SK-N-SH (cell line): ENCODE results near the gene ATF4. TPM values are rescaled to one million over a fixed set of nuclear protein-coding genes. Genes with fewer than 3 reads are reported as not detected.
A peak's percentile ranks its signal among the peaks of the same experiment; 100 is the strongest.

ENCODE experiments used
- CTCF ChIA-PET: fragments of 300-600, 350-600 bp; formaldehyde crosslinking; extraction: SDS; loops from one replicate; lab custom pipeline; 2021; lab: Yijun Ruan, JAX
- POLR2A ChIA-PET: fragments of 350-600 bp; sonication (Branson Sonifier 250); formaldehyde crosslinking; extraction: SDS; loops from one replicate; lab custom pipeline; 2020; ENCODE audit warnings: antibody characterized with exemption, inconsistent platforms; lab: Yijun Ruan, JAX
- DNase-seq: peaks from one replicate; pipeline ENCODE4 v3.0.0; 2012
- H2AFZ ChIP-seq: fragments of 200-600 bp; sonication (generic); 2 replicates; pipeline ENCODE4 v1.8.1; 2016; ENCODE audit warnings: antibody characterized with exemption, mild to moderate bottlenecking, low read depth
- H3F3A ChIP-seq: fragments of 200-600 bp; sonication (generic); replicated peaks from 2 replicates; pipeline ENCODE3; 2016; ENCODE audit warnings: antibody characterized with exemption, mild to moderate bottlenecking; ENCODE audit not compliant: insufficient read depth
- H3K27ac ChIP-seq, 2 experiments: fragments of 200-500 bp in 1 of 2; fragments of 200-600 bp in 1 of 2; sonication (Bioruptor generic) in 1 of 2; sonication (generic), shearing (Covaris generic) in 1 of 2; 2 replicates each; pipeline versions ENCODE4 v1.5.1 to v1.6.1; 2014 to 2016; ENCODE audit warnings: low read depth in 2 of 2, inconsistent platforms in 1 of 2, low read length in 1 of 2, mild to moderate bottlenecking in 1 of 2, mixed read lengths in 1 of 2
- H3K27me3 ChIP-seq: fragments of 200-600 bp; sonication (generic), shearing (Covaris generic); 2 replicates; pipeline ENCODE4 v1.6.1; 2016; ENCODE audit warnings: mixed run types; ENCODE audit not compliant: insufficient read depth
- H3K36me3 ChIP-seq, 2 experiments: fragments of 200-500 bp in 1 of 2; fragments of 200-600 bp in 1 of 2; sonication (Bioruptor generic) in 1 of 2; sonication (generic) in 1 of 2; replicated peaks in 1 of 2; 2 replicates each; pipeline versions ENCODE3 to v1.5.1; 2014 to 2016; ENCODE audit warnings: low read length in 1 of 2, mild to moderate bottlenecking in 1 of 2; ENCODE audit not compliant: insufficient read depth in 2 of 2, control insufficient read depth in 1 of 2
- H3K4me1 ChIP-seq, 2 experiments: fragments of 200-500 bp in 1 of 2; fragments of 200-600 bp in 1 of 2; sonication (Bioruptor generic) in 1 of 2; sonication (generic), shearing (Covaris generic) in 1 of 2; 2 replicates each; pipeline versions ENCODE4 v1.5.1 to v1.6.1; 2014 to 2016; ENCODE audit warnings: low read depth in 1 of 2, low read length in 1 of 2, mixed run types in 1 of 2; ENCODE audit not compliant: insufficient read depth in 2 of 2, control insufficient read depth in 1 of 2
- H3K4me2 ChIP-seq: fragments of 200-600 bp; sonication (generic), shearing (Covaris generic); 2 replicates; pipeline ENCODE4 v1.6.1; 2017; ENCODE audit warnings: mixed run types
- H3K4me3 ChIP-seq, 2 experiments: fragments of 200-500 bp in 1 of 2; fragments of 200-600 bp in 1 of 2; sonication (Bioruptor generic) in 1 of 2; sonication (generic), shearing (Covaris generic) in 1 of 2; 2 replicates each; pipeline versions ENCODE4 v1.5.1 to v1.8.1; 2014 to 2016; ENCODE audit warnings: low read depth in 2 of 2, inconsistent platforms in 1 of 2, low read length in 1 of 2, mild to moderate bottlenecking in 1 of 2, mixed read lengths in 1 of 2, moderate library complexity in 1 of 2
- H3K79me2 ChIP-seq: fragments of 200-600 bp; sonication (generic); 2 replicates; pipeline ENCODE4 v1.8.1; 2017; ENCODE audit warnings: mild to moderate bottlenecking; ENCODE audit not compliant: insufficient read depth
- H3K9ac ChIP-seq: fragments of 200-600 bp; sonication (generic); 2 replicates; pipeline ENCODE4 v1.6.1; 2017; ENCODE audit warnings: mixed run types
- H3K9me2 ChIP-seq: fragments of 200-600 bp; sonication (generic); 2 replicates; pipeline ENCODE4 v1.6.1; 2017; ENCODE audit warnings: mixed run types
- H3K9me3 ChIP-seq: fragments of 200-600 bp; sonication (generic); 2 replicates; pipeline ENCODE4 v1.6.1; 2017; ENCODE audit warnings: mixed run types, mild to moderate bottlenecking, moderate library complexity
- H4K20me1 ChIP-seq: fragments of 200-600 bp; sonication (generic); 2 replicates; pipeline ENCODE4 v1.6.1; 2017; ENCODE audit warnings: mild to moderate bottlenecking, mixed run types; ENCODE audit not compliant: insufficient read depth
- CHD2 ChIP-seq: fragments of 150-350 bp; IDR thresholded peaks from 2 replicates; pipeline ENCODE4 v1.6.1; 2018; ENCODE audit warnings: low read length; ENCODE audit not compliant: partially characterized antibody
- EP300 ChIP-seq, 2 experiments: IDR thresholded peaks; 2 replicates each; pipeline versions ENCODE4 v1.4.0 to v1.6.1; 2012; ENCODE audit warnings: borderline replicate concordance in 1 of 2, low read depth in 1 of 2, low read length in 1 of 2
- EZH2phosphoT487 ChIP-seq: fragments of 200-600 bp; sonication (generic); IDR thresholded peaks from 2 replicates; pipeline ENCODE4 v1.6.1; 2017; ENCODE audit warnings: low read depth, mixed run types, mild to moderate bottlenecking, antibody characterized with exemption, moderate library complexity, borderline replicate concordance
- FOSL2 ChIP-seq: IDR thresholded peaks from 2 replicates; pipeline ENCODE4 v1.4.0; 2012; ENCODE audit warnings: low read depth, mild to moderate bottlenecking, moderate library complexity, borderline replicate concordance
- FOXJ3 ChIP-seq: sonication (generic); formaldehyde crosslinking; IDR thresholded peaks from 2 replicates; pipeline ENCODE4 v1.5.1; 2020; ENCODE audit warnings: mild to moderate bottlenecking, missing genetic modification reagents
- FOXM1 ChIP-seq: IDR thresholded peaks from 2 replicates; pipeline ENCODE4 v1.4.0; 2012; ENCODE audit warnings: low read depth, mild to moderate bottlenecking
- GABPA ChIP-seq: IDR thresholded peaks from 2 replicates; pipeline ENCODE4 v1.4.0; 2012; ENCODE audit warnings: low read depth, mild to moderate bottlenecking
- GATA2 ChIP-seq: sonication (generic); formaldehyde crosslinking; IDR thresholded peaks from 2 replicates; pipeline ENCODE4 v1.5.0; 2020; ENCODE audit warnings: mild to moderate bottlenecking, missing genetic modification reagents
- JUND ChIP-seq: IDR thresholded peaks from 2 replicates; pipeline ENCODE4 v1.4.0; 2012
- MEF2A ChIP-seq: IDR thresholded peaks from 2 replicates; pipeline ENCODE4 v1.4.0; 2012; ENCODE audit warnings: low read depth, borderline replicate concordance
- NFIC ChIP-seq: IDR thresholded peaks from 2 replicates; pipeline ENCODE4 v1.4.0; 2012; ENCODE audit warnings: borderline replicate concordance
- NRF1 ChIP-seq: IDR thresholded peaks from 2 replicates; pipeline ENCODE4 v1.6.1; 2012; ENCODE audit warnings: low read depth, mild to moderate bottlenecking, low read length
- POLR2AphosphoS5 ChIP-seq: IDR thresholded peaks from 2 replicates; pipeline ENCODE4 v1.6.1; 2012; ENCODE audit warnings: low read depth, low read length
- RAD21 ChIP-seq: IDR thresholded peaks from 2 replicates; pipeline ENCODE4 v1.6.1; 2012; ENCODE audit warnings: mild to moderate bottlenecking, low read length
- RCOR1 ChIP-seq: fragments of 150-350 bp; IDR thresholded peaks from 2 replicates; pipeline ENCODE4 v1.6.1; 2017; ENCODE audit warnings: antibody characterized with exemption, low read length
- RFX5 ChIP-seq: IDR thresholded peaks from 2 replicates; pipeline ENCODE4 v1.6.1; 2012; ENCODE audit warnings: mild to moderate bottlenecking, improper control_type of control experiment, low read length
- RXRA ChIP-seq: IDR thresholded peaks from 2 replicates; pipeline ENCODE4 v1.4.0; 2012; ENCODE audit warnings: low read depth, mild to moderate bottlenecking, borderline replicate concordance
- SIN3A ChIP-seq: IDR thresholded peaks from 2 replicates; pipeline ENCODE4 v1.6.1; 2012; ENCODE audit warnings: low read depth, mild to moderate bottlenecking, low read length, moderate library complexity, borderline replicate concordance
- TAF1 ChIP-seq: IDR thresholded peaks from 2 replicates; pipeline ENCODE4 v1.6.1; 2012; ENCODE audit warnings: low read depth, mild to moderate bottlenecking, low read length, moderate library complexity, borderline replicate concordance
- TCF12 ChIP-seq: IDR thresholded peaks from 2 replicates; pipeline ENCODE4 v1.4.0; 2012
- TEAD4 ChIP-seq: IDR thresholded peaks from 2 replicates; pipeline ENCODE4 v1.4.0; 2012; ENCODE audit warnings: mild to moderate bottlenecking, borderline replicate concordance; ENCODE audit not compliant: insufficient read depth
- YY1 ChIP-seq: IDR thresholded peaks from 2 replicates; pipeline ENCODE4 v1.4.0; 2012; ENCODE audit warnings: low read depth, mild to moderate bottlenecking
- WGBS: methylation state at CpG from one replicate; pipeline ENCODE4 v1.1.6; 2017; ENCODE audit warnings: low lambda C conversion rate; 5-methylcytosine and 5-hydroxymethylcytosine counted together
- polyA plus RNA-seq, 3 experiments: library from polyadenylated mRNA; depleted of rRNA; stranded (reverse); fragments of >200 nt; gene quantifications; 2 replicates each; pipeline ENCODE4 v1.2.3, GENCODE V29; 2012
- TF ChIP-seq, protein P1 (sequence below): IDR thresholded peaks from 2 replicates; pipeline ENCODE4 v1.4.0; 2012; ENCODE audit warnings: low read depth
- TF ChIP-seq, protein P2 (sequence below): fragments of 150-350 bp; IDR thresholded peaks from 2 replicates; pipeline ENCODE4 v1.6.1; 2016; ENCODE audit warnings: mild to moderate bottlenecking, low read depth, low read length
- TF ChIP-seq, protein P3 (sequence below): IDR thresholded peaks from 2 replicates; pipeline ENCODE4; 2012
- TF ChIP-seq, protein P4 (sequence below): fragments of 150-350 bp; IDR thresholded peaks from 2 replicates; pipeline ENCODE4 v1.6.1; 2017; ENCODE audit warnings: antibody characterized with exemption, low read length, low read depth, borderline replicate concordance
- TF ChIP-seq, protein P5 (sequence below): IDR thresholded peaks from 2 replicates; pipeline ENCODE4 v1.4.0; 2012; ENCODE audit warnings: low read depth, borderline replicate concordance
- TF ChIP-seq, protein P6 (sequence below): IDR thresholded peaks from 2 replicates; pipeline ENCODE4 v1.4.0; 2012; ENCODE audit warnings: low read depth, borderline replicate concordance

Gene ATF4
- polyA plus RNA-seq, 1 of the 3 experiments (the other 2 are of a cell fraction): 375 TPM

DNA sequence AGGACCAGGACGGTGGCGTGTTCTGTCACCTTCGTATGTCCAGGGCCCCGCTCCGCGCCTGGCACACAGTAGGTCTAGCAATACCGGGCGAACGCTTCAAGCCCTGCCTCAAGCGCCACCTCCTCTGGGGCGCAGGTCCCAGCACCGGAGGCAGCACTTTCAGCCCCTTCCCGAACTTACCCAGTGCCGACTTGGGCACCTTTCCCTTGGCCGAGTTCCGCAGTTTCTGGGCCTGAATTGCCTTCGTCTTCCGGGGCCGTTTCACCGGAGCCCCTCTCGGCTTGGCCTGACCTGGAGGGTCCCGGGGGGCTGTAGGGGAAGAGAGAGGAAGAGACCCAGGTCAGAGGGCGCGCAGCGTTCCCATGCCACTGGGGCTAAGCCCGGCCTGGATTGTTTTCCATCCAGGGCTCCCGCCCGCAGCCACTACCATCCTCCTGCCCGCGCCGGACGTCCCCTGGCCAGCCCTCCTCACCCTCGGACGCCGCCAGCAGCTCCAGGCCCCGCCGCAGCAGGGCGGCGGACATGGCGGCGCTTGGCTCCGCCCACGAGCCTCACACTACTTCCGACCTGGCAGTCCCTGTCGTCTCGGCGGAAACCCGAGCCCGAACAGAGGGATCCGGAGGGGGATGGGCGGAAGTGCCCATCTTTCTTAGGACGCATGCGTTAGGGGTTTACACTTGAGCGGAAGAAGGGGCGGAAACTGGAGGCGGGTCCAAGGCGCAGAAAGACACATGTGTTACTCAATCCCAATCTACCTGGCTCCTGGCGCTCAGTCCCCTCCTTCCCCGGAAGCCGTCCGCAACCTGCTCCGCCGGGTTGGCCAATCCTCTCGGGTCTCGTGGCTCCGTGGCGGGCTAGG lies 12.1 kb downstream of the ATF4 start, which contains the start of gene RPS19BP1:
Gene RPS19BP1 (minus strand): TSS at position 534 of the 859 bp plus-strand sequence. CDS start 10 bp downstream, at position 524.
- Histone ChIP-seq H3K27me3 (no peaks in the 10 kb centered on the region), H3F3A (no peaks in the 10 kb centered on the region), H3K27ac (peak within 1 kb of the TSS; percentile 66 to 76; a peak in 3 of 4 replicates), H2AFZ (peak within 1 kb of the TSS; percentile 46; the same call in 1 of the 2 replicates), H3K4me1 (peaks cover 4 to 24% of the 10 kb centered on the region in 2 experiments; a peak in 2 of 4 replicates), H3K9me2 (no peaks in the 10 kb centered on the region), H3K4me2 (peak within 1 kb of the TSS; percentile 81), H3K36me3 (peaks cover 0 to 5% of the 10 kb centered on the region in 2 experiments), H3K9ac (peak within 1 kb of the TSS; percentile 83), H3K9me3 (no peaks in the 10 kb centered on the region), H4K20me1 (peaks cover 10% of the 10 kb centered on the region), H3K79me2 (peaks cover 21% of the 10 kb centered on the region), H3K4me3 (peak within 1 kb of the TSS; percentile 72)
- no CpG with 5 or more reads among the region's 67 CpGs for WGBS
- DNase-seq: peak; percentile 86
- ChIA-PET POLR2A (interaction anchor here (0.6 to 1.0 kb wide), 3 partner anchors 10 to 512 kb away, joined by 3 read pairs; no protein-coding TSS in a partner anchor), CTCF (interaction anchor here (4.7 kb wide), 1 partner anchor 35 kb away, joined by 36 read pairs; no protein-coding TSS in a partner anchor)
- TF ChIP-seq RCOR1 (no peak), TEAD4 (no peak), NFIC (no peak), POLR2AphosphoS5 (peak; percentile 81), FOSL2 (no peak), CHD2 (peak; percentile 86), FOXJ3 (CRISPR knock-in tag) (no peak), TCF12 (no peak), JUND (no peak), TAF1 (no peak), RFX5 (no peak), RXRA (no peak), EP300 (IDR thresholded peaks at IDR 0.05; ENCODE audit: borderline replicate concordance in 1 of 2, low read depth in 1 of 2, low read length in 1 of 2) (no peak), MEF2A (no peak), FOXM1 (no peak), GATA2 (no peak), RAD21 (no peak), EZH2phosphoT487 (no peak), SIN3A (no peak), YY1 (peak; percentile 80), NRF1 (peak; percentile 75), GABPA (peak; percentile 81)
- TF ChIP-seq, protein P1, sequence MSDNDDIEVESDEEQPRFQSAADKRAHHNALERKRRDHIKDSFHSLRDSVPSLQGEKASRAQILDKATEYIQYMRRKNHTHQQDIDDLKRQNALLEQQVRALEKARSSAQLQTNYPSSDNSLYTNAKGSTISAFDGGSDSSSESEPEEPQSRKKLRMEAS: peak; percentile 62; the same call in 1 of the 2 replicates
- TF ChIP-seq, protein P2, sequence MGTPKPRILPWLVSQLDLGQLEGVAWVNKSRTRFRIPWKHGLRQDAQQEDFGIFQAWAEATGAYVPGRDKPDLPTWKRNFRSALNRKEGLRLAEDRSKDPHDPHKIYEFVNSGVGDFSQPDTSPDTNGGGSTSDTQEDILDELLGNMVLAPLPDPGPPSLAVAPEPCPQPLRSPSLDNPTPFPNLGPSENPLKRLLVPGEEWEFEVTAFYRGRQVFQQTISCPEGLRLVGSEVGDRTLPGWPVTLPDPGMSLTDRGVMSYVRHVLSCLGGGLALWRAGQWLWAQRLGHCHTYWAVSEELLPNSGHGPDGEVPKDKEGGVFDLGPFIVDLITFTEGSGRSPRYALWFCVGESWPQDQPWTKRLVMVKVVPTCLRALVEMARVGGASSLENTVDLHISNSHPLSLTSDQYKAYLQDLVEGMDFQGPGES: no peak
- TF ChIP-seq, protein P3, sequence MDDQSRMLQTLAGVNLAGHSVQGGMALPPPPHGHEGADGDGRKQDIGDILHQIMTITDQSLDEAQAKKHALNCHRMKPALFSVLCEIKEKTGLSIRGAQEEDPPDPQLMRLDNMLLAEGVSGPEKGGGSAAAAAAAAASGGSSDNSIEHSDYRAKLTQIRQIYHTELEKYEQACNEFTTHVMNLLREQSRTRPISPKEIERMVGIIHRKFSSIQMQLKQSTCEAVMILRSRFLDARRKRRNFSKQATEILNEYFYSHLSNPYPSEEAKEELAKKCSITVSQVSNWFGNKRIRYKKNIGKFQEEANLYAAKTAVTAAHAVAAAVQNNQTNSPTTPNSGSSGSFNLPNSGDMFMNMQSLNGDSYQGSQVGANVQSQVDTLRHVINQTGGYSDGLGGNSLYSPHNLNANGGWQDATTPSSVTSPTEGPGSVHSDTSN: peak; percentile 91
- TF ChIP-seq, protein P4, sequence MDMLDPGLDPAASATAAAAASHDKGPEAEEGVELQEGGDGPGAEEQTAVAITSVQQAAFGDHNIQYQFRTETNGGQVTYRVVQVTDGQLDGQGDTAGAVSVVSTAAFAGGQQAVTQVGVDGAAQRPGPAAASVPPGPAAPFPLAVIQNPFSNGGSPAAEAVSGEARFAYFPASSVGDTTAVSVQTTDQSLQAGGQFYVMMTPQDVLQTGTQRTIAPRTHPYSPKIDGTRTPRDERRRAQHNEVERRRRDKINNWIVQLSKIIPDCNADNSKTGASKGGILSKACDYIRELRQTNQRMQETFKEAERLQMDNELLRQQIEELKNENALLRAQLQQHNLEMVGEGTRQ: no peak
- TF ChIP-seq, protein P5, sequence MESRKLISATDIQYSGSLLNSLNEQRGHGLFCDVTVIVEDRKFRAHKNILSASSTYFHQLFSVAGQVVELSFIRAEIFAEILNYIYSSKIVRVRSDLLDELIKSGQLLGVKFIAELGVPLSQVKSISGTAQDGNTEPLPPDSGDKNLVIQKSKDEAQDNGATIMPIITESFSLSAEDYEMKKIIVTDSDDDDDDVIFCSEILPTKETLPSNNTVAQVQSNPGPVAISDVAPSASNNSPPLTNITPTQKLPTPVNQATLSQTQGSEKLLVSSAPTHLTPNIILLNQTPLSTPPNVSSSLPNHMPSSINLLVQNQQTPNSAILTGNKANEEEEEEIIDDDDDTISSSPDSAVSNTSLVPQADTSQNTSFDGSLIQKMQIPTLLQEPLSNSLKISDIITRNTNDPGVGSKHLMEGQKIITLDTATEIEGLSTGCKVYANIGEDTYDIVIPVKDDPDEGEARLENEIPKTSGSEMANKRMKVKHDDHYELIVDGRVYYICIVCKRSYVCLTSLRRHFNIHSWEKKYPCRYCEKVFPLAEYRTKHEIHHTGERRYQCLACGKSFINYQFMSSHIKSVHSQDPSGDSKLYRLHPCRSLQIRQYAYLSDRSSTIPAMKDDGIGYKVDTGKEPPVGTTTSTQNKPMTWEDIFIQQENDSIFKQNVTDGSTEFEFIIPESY: no peak
- TF ChIP-seq, protein P6, sequence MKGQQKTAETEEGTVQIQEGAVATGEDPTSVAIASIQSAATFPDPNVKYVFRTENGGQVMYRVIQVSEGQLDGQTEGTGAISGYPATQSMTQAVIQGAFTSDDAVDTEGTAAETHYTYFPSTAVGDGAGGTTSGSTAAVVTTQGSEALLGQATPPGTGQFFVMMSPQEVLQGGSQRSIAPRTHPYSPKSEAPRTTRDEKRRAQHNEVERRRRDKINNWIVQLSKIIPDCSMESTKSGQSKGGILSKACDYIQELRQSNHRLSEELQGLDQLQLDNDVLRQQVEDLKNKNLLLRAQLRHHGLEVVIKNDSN: 0 out of 2 replicates have a peak, but pooled peaks have one; percentile 16
